Natural killer cell (primary cell): Measurements from ENCODE around the gene INPP4A. TPM values are rescaled to one million over a fixed set of nuclear protein-coding genes. Genes with fewer than 3 reads are reported as not detected.
"Not testable (repeated sequence)": the region's sequence is repeated elsewhere in the genome, so short reads cannot be mapped to it uniquely, and the experiment has no call there.

Experiments
- ATAC-seq, 3 donors: fragments of 150-1000 bp in 2 of 3; fragments of 200-7000 bp in 1 of 3; cut with Tn5 transposase; 1 replicate in 1 of 3; 2 replicates in 2 of 3; pipeline ENCODE4 v1.10.0; 2021; ENCODE audit warnings: mild to moderate bottlenecking in 2 of 3, moderate library complexity in 2 of 3
- DNase-seq, 2 donors: peaks; one replicate each; pipeline versions ENCODE4 v3.0.0 to v3.0.0-alpha.2; 2013 to 2021; ENCODE audit warnings: mixed read lengths in 1 of 2
- H3K27ac ChIP-seq: one replicate; pipeline ENCODE4 v1.5.1; 2013; ENCODE audit warnings: mild to moderate bottlenecking, low read length
- H3K27me3 ChIP-seq: one replicate; pipeline ENCODE4 v1.6.1; 2013; ENCODE audit warnings: low read length; ENCODE audit not compliant: control insufficient read depth, insufficient read depth
- H3K36me3 ChIP-seq: one replicate; pipeline ENCODE4 v1.6.1; 2013; ENCODE audit warnings: low read length; ENCODE audit not compliant: control insufficient read depth, insufficient read depth
- H3K4me1 ChIP-seq: one replicate; pipeline ENCODE4 v1.6.1; 2013; ENCODE audit warnings: low read length; ENCODE audit not compliant: control insufficient read depth, insufficient read depth
- H3K4me3 ChIP-seq: one replicate; pipeline ENCODE4 v1.5.1; 2013; ENCODE audit warnings: low read length
- H3K9me3 ChIP-seq: one replicate; pipeline ENCODE4 v1.6.1; 2013; ENCODE audit warnings: low read length; ENCODE audit not compliant: control insufficient read depth, insufficient read depth
- H3K27ac Mint-ChIP-seq, 2 donors: one replicate each; pipeline ENCODE4 v1.8.0; 2022; ENCODE audit warnings: mild to moderate bottlenecking in 2 of 2, mixed read lengths in 2 of 2, moderate library complexity in 1 of 2
- H3K27me3 Mint-ChIP-seq, 2 donors: one replicate each; pipeline ENCODE4 v1.8.0; 2022; ENCODE audit warnings: low read depth in 2 of 2, mixed read lengths in 2 of 2
- H3K36me3 Mint-ChIP-seq: one replicate; pipeline ENCODE4 v1.8.0; 2022; ENCODE audit warnings: mixed read lengths
- H3K4me1 Mint-ChIP-seq, 2 donors: one replicate each; pipeline ENCODE4 v1.8.0; 2022; ENCODE audit warnings: mixed read lengths in 2 of 2
- H3K4me3 Mint-ChIP-seq: one replicate; pipeline ENCODE4 v1.8.0; 2022; ENCODE audit warnings: mild to moderate bottlenecking, moderate library complexity, mixed read lengths
- H3K9me3 Mint-ChIP-seq, 2 donors: one replicate each; pipeline ENCODE4 v1.8.0; 2022; ENCODE audit warnings: mixed read lengths in 2 of 2
- CTCF ChIP-seq: fragments of 200-600 bp; IDR thresholded peaks from one replicate; pipeline ENCODE4 v1.8.0; 2022; ENCODE audit warnings: antibody characterized with exemption
- WGBS: methylation state at CpG from one replicate; pipeline ENCODE4 v1.1.7; 2013; ENCODE audit warnings: missing lambda C conversion rate; ENCODE audit not compliant: insufficient coverage; 5-methylcytosine and 5-hydroxymethylcytosine counted together
- intact Hi-C: fragments of 100-400 bp; cut with micrococcal nuclease; formaldehyde crosslinking; loops from one replicate; pipeline ENCODE4 v1.14.2; 2022
- total RNA-seq, 4 donors: library from RNA; stranded (reverse); fragments of 120-200 nt in 1 of 4; gene quantifications; one replicate each; pipeline versions ENCODE4 v1.2.3 to v1.2.4, GENCODE V29; 2013 to 2022

Gene INPP4A
- total RNA-seq, 3 donors from 2014 or later (not counting 1 experiment from before 2014, with no cell fraction given): 192 to 243 (median 225) TPM

DNA sequence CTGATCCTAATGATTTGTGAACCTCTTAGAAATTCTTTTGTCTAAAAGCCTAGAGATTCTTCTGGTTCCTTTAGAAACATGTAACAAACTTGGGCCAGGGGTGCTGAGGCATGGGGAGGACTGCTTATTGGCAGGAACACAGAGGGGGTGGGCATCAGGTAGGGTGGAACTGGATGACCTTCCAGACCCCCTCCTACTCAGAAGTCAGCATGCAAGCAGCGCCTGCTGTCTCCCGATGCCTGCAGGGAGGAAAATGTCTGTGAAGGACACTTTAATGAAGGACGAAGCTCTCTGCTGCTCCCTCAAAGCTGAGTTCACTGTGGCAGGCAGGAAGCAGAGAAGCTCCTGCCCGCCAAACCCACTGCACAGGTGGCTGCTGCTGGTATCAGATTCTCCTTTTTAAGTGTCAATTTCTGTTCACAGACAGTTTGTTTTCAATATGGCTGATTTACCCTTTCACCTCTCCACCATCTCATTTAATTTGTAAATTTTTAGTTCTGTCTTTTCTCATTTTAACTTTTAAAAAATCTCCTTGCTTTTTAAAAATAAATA is 144.3 kb downstream of the INPP4A start:
- peaks cover 24% of the 10 kb centered on the region for H3K36me3 Mint-ChIP-seq
- no peak overlapping the region for H3K27ac ChIP-seq
- TF ChIP-seq CTCF: no peak

DNA sequence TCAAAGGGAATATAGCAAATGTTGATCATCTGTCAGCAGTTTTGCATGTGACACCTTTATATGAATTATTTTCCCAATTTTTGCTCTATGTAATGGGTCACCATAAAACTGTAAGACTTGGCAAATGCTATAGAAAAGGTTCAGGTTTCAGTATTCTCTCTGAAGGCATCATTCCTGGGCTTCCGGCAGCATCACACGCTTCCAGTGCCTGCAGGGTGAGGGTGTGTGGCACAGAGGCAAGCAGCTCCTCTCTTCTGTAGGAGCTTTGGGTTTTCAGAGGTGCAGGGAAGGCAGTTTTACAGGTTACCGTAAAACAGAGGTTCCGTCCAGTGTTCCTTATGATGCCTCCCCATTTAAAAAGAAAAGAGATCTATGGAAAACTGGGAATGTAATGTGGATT is 144.8 kb downstream of the INPP4A start:
- Mint-ChIP-seq H3K4me3 (no peak overlapping the region), H3K36me3 (peaks cover 27% of the 10 kb centered on the region), H3K27ac (peak overlapping the region; percentile 66 to 77), H3K9me3 (peaks cover 0 to 2% of the 10 kb centered on the region in 2 donors), H3K27me3 (no peaks in the 10 kb centered on the region), H3K4me1 (peaks cover 21 to 22% of the 10 kb centered on the region in 2 donors)
- Histone ChIP-seq H3K27ac (no peak overlapping the region), H3K4me3 (no peak overlapping the region), H3K36me3 (peaks cover 78% of the 10 kb centered on the region), H3K9me3 (no peaks in the 10 kb centered on the region), H3K4me1 (no peaks in the 10 kb centered on the region), H3K27me3 (no peaks in the 10 kb centered on the region)
- no peak for TF ChIP-seq CTCF
- DNase-seq (no peak), ATAC-seq (no peak)
- intact Hi-C loops: no loop called here
- 99% methylated on average over 4 of the region's 4 CpGs for WGBS

More for the DNA sequence above, 144.3 kb downstream of the INPP4A start:
- no peaks in the 10 kb centered on the region for H3K27me3 ChIP-seq
- H3K9me3 ChIP-seq: no peaks in the 10 kb centered on the region
- H3K4me3 ChIP-seq: no peak overlapping the region
- H3K4me3 Mint-ChIP-seq: no peak overlapping the region
- no peaks in the 10 kb centered on the region for H3K27me3 Mint-ChIP-seq
- peaks cover 19 to 21% of the 10 kb centered on the region in 2 donors for H3K4me1 Mint-ChIP-seq
- ATAC-seq (no peak), DNase-seq (no peak)
- WGBS: 92% methylated on average over 4 of the region's 4 CpGs
- peak overlapping the region; percentile 66 to 77 for H3K27ac Mint-ChIP-seq
- H3K36me3 ChIP-seq: peaks cover 84% of the 10 kb centered on the region
- no peaks in the 10 kb centered on the region for H3K4me1 ChIP-seq
- peaks cover 0 to 1% of the 10 kb centered on the region in 2 donors for H3K9me3 Mint-ChIP-seq
- intact Hi-C loops: no loop called here

DNA sequence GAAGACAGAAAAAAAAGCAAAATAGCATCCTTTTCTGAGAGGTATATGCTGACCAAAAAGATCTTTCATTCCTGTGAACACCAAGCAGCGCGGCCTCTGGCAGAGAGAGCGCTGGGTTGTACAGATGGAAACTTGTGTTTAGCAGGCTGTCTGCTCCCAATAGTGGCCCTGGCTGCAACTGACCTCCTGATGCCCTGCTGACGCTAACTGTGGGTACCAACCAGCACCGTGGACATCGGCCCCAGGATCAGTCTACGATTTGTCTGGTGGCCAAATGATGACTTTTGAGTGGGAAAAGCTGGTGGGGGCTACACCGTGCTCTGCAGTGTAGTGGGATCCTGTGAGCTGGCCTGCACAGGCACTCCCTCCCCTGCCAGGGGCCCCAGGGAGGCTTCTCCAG is 147.9 kb downstream of the INPP4A start:
- Mint-ChIP-seq H3K36me3 (peaks cover 27% of the 10 kb centered on the region), H3K9me3 (peaks cover 0 to 2% of the 10 kb centered on the region in 2 donors), H3K27ac (peak overlapping the region; percentile 59 to 60), H3K4me1 (peaks cover 26 to 27% of the 10 kb centered on the region in 2 donors), H3K27me3 (no peaks in the 10 kb centered on the region), H3K4me3 (no peak overlapping the region)
- ATAC-seq (no peak), DNase-seq (no peak)
- H3K4me3 ChIP-seq: no peak overlapping the region
- TF ChIP-seq CTCF: no peak
- H3K27me3 ChIP-seq: no peaks in the 10 kb centered on the region
- intact Hi-C loops: no loop called here
- no peaks in the 10 kb centered on the region for H3K4me1 ChIP-seq
- H3K9me3 ChIP-seq: no peaks in the 10 kb centered on the region
- 98% methylated on average over 8 of the region's 8 CpGs for WGBS
- H3K27ac ChIP-seq: no peak overlapping the region
- peaks cover 53% of the 10 kb centered on the region for H3K36me3 ChIP-seq

- H3K9me3 Mint-ChIP-seq, H3K4me3 Mint-ChIP-seq, H3K27ac ChIP-seq, intact Hi-C loops, H3K27me3 ChIP-seq, H3K4me1 ChIP-seq, H3K27ac Mint-ChIP-seq, ATAC-seq, H3K4me3 ChIP-seq, DNase-seq, H3K9me3 ChIP-seq, H3K27me3 Mint-ChIP-seq: not testable (repeated sequence)
- Mint-ChIP-seq H3K4me1 (peaks cover 26 to 33% of the 10 kb centered on the region in 2 donors), H3K36me3 (peaks cover 26% of the 10 kb centered on the region)
- H3K36me3 ChIP-seq: peaks cover 48% of the 10 kb centered on the region
- WGBS: no CpG with 5 or more reads among the region's 4 CpGs
These were observed 150.0 kb downstream of the INPP4A start for GRCh38 chr2:98594665-98595064.
